Measurements from ENCODE around the gene FOXI1.
A peak's percentile ranks its signal among the peaks of the same experiment; 100 is the strongest.

FOXI1 gene

DNA sequence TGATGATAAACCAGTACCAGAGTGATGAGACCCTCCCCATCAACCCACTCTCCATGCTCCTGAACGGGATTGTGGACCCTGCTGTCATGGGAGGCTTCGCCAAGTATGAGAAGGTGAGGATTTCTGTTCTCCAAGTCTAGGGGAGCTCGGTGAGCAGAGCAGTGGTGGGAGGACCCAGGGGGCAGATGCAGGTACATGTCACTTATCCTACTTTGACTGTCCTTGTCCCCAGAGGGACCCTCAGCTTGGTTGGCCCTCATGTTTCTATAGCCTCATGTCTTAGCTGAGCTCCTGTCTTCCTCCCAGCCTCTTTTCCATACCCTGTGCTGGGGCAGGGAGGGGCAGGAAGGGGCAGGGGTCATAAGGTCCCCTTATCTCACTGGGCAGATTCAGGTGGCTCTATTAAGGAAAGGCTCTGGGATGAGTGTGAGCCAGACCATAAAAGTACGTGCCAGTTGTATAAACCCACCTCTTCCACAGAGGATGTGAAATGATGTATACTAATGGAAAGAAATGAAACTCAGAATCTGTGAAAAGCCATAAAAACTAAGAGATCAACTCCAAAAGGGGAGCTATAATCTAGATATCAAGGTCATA is 38.0 kb upstream of the FOXI1 start:
- Mint-ChIP-seq H3K27me3 (ENCODE audit: low read depth) (peaks cover 11% of the 10 kb centered on the region), H3K4me1 (peaks cover 11% of the 10 kb centered on the region), H3K4me3 (no peak overlapping the region), H3K36me3 (ENCODE audit: low read depth) (no peaks in the 10 kb centered on the region), H3K9me3 (no peaks in the 10 kb centered on the region), H3K27ac (no peak overlapping the region)
- TF ChIP-seq, protein P1, sequence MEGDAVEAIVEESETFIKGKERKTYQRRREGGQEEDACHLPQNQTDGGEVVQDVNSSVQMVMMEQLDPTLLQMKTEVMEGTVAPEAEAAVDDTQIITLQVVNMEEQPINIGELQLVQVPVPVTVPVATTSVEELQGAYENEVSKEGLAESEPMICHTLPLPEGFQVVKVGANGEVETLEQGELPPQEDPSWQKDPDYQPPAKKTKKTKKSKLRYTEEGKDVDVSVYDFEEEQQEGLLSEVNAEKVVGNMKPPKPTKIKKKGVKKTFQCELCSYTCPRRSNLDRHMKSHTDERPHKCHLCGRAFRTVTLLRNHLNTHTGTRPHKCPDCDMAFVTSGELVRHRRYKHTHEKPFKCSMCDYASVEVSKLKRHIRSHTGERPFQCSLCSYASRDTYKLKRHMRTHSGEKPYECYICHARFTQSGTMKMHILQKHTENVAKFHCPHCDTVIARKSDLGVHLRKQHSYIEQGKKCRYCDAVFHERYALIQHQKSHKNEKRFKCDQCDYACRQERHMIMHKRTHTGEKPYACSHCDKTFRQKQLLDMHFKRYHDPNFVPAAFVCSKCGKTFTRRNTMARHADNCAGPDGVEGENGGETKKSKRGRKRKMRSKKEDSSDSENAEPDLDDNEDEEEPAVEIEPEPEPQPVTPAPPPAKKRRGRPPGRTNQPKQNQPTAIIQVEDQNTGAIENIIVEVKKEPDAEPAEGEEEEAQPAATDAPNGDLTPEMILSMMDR (IDR thresholded peaks at IDR 0.05; ENCODE audit: unreplicated experiment in 3 of 3) = no peak

DNA sequence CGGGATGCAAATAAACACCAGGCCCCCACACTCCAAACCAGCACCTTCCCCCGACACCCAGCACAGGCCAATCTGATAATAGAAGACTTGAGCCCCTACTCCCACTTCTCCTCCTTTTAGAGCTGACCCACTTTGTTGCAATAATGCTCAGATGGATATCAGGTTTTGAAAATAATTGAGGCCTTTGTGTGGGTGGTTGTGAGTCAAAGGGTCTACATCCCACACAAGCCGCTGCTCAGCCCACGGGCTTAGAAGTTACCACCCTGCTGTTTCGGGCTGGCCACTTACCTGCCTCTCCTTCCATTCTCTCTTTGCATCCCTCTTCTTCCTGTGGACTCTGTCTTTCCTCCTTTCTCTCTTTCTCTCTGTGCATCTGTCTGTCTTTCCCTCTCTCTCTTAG is 36.2 kb upstream of the FOXI1 start:
- H3K36me3 Mint-ChIP-seq (ENCODE audit: low read depth) = no peaks in the 10 kb centered on the region
- H3K27me3 Mint-ChIP-seq (ENCODE audit: low read depth) = peaks cover 11% of the 10 kb centered on the region
- H3K27ac Mint-ChIP-seq = no peak overlapping the region
- no peak overlapping the region for H3K4me3 Mint-ChIP-seq
- peaks cover 15% of the 10 kb centered on the region for H3K4me1 Mint-ChIP-seq
- no peaks in the 10 kb centered on the region for H3K9me3 Mint-ChIP-seq
- TF ChIP-seq, protein P1 (IDR thresholded peaks at IDR 0.05; ENCODE audit: unreplicated experiment in 3 of 3) = no peak

DNA sequence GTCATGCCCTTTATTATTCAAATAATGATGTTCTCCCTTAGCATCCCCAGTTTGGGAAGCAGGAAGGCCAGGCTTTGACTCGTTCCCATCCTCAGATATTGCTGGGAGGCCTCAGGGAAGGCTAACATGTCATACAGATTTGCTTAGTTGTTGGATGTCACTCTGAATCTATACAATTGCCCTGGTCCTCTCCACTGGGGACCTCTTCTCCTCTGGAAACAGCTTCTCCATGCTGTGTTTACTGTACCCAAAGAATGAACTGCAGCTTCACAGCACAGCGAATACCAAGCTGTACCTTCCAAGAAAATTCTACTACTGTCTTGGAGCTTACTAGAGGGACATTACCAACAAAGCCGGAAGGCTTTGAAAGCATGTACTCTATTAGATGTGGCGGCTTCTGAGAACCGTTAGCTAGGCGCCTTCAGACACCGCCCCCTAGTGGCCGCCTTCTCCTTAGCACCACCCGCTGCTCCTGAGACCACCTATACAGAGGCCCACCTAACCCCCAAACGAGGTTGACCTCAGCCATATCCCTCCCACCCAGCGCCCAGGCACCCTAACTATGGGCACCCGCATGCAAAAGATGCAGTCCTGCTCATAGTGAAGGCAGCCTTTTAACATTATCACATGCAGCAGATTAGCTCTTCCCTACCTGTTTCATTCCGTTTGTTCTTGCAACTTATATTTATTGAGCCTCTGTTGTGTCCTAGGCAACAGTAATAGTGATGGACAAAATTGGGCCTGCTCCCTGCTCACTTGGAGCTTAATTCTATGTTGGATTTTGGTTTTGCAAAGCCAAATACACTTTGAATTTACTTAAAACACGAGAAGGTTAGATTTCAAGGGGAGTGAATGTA is 34.9 kb upstream of the FOXI1 start:
- Mint-ChIP-seq H3K36me3 (ENCODE audit: low read depth) (no peaks in the 10 kb centered on the region), H3K9me3 (no peaks in the 10 kb centered on the region), H3K4me3 (no peak overlapping the region), H3K4me1 (peaks cover 27% of the 10 kb centered on the region), H3K27ac (peak overlapping the region in 1 of 3 experiments; percentile 70), H3K27me3 (ENCODE audit: low read depth) (peaks cover 11% of the 10 kb centered on the region)
- TF ChIP-seq, protein P1 (IDR thresholded peaks at IDR 0.05; ENCODE audit: unreplicated experiment in 3 of 3) = peak; percentile 76 to 78 (median 78)

DNA sequence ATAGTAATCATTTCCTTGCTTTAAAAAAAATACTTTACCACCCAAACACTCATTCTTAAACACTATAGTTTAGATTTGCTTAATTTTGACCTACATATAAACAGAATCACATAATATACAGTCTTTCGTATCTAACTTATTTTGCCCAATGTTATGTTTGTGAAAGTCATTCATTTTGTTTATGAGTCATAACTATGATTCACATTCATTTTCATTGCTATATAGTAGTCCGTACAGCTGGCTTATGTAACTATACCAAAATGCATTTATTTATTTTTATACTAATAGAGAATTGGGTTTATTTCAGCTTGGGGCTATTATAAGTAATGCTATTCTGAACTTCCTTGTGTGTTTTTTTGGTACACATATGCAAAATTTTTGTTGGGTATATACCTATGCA is 33.9 kb upstream of the FOXI1 start:
- peaks cover 11% of the 10 kb centered on the region for H3K27me3 Mint-ChIP-seq (ENCODE audit: low read depth)

DNA sequence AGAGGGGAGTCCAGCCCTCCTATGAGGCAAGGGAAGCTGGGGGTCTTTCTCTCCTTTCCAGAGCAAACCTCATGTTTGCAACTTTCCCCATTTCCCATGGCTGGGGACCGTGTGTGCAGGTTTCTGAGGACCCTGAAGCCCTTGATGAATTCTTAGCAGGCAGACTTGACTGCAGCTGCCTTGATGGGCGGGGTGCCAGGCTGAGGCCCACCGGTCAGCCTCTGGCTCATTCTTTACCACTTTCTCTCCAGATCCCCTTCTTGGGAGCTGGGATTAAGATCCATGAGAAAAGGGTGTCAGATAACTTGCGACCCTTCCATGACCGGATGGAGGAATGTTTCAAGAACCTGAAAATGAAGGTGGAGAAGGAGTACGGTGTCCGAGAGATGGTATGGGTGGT is 30.0 kb upstream of the FOXI1 start:
- Mint-ChIP-seq H3K9me3 (no peaks in the 10 kb centered on the region), H3K27me3 (ENCODE audit: low read depth) (peaks cover 17% of the 10 kb centered on the region), H3K4me3 (no peak overlapping the region), H3K4me1 (peaks cover 29% of the 10 kb centered on the region), H3K27ac (peak overlapping the region in 2 of 3 experiments; percentile 26 to 43), H3K36me3 (ENCODE audit: low read depth) (no peaks in the 10 kb centered on the region)
- TF ChIP-seq, protein P1 (IDR thresholded peaks at IDR 0.05; ENCODE audit: unreplicated experiment in 3 of 3) = no peak

More for the DNA sequence above, 33.9 kb upstream of the FOXI1 start:
- no peaks in the 10 kb centered on the region for H3K36me3 Mint-ChIP-seq (ENCODE audit: low read depth)
- peaks cover 32% of the 10 kb centered on the region for H3K4me1 Mint-ChIP-seq
- H3K4me3 Mint-ChIP-seq = no peak overlapping the region
- TF ChIP-seq, protein P1 (IDR thresholded peaks at IDR 0.05; ENCODE audit: unreplicated experiment in 3 of 3) = no peak
- no peaks in the 10 kb centered on the region for H3K9me3 Mint-ChIP-seq
- no peak overlapping the region for H3K27ac Mint-ChIP-seq

Measured in nephron (organoid).